Osteocyte (in vitro differentiated cells): ENCODE measurements around the gene MBOAT7. TPM values are rescaled to one million over a fixed set of nuclear protein-coding genes. Genes with fewer than 3 reads are reported as not detected.

Source experiments
- DNase-seq: peaks from one replicate; pipeline ENCODE4 v3.0.0; 2021; ENCODE audit warnings: mixed read lengths; ENCODE audit not compliant: unreplicated experiment; ENCODE audit errors: extremely low spot score
- H3K27ac Mint-ChIP-seq: one replicate; pipeline ENCODE4 v1.8.0; 2021; ENCODE audit warnings: mild to moderate bottlenecking, mixed read lengths; ENCODE audit not compliant: unreplicated experiment
- H3K27me3 Mint-ChIP-seq: one replicate; pipeline ENCODE4 v1.8.0; 2021; ENCODE audit warnings: mixed read lengths; ENCODE audit not compliant: unreplicated experiment
- H3K36me3 Mint-ChIP-seq: one replicate; pipeline ENCODE4 v1.8.0; 2021; ENCODE audit warnings: mixed read lengths; ENCODE audit not compliant: unreplicated experiment
- H3K4me1 Mint-ChIP-seq: one replicate; pipeline ENCODE4 v1.8.0; 2021; ENCODE audit warnings: mixed read lengths; ENCODE audit not compliant: unreplicated experiment
- H3K4me3 Mint-ChIP-seq: one replicate; pipeline ENCODE4 v1.8.0; 2021; ENCODE audit warnings: mild to moderate bottlenecking, moderate library complexity, mixed read lengths; ENCODE audit not compliant: unreplicated experiment
- H3K9me3 Mint-ChIP-seq: one replicate; pipeline ENCODE4 v1.8.0; 2021; ENCODE audit warnings: mixed read lengths; ENCODE audit not compliant: unreplicated experiment
- long read RNA-seq: library from polyadenylated mRNA; unstranded; transcript quantifications from one replicate; pipeline ENCODE4 v2.0.0, GENCODE V29; 2021
- total RNA-seq: library from RNA; stranded (reverse); gene quantifications from 2 replicates; pipeline ENCODE4 v1.2.1, GENCODE V29; 2021
- TF ChIP-seq, protein P1 (sequence below): fragments of 200-600 bp; sonication (generic); IDR thresholded peaks from 2 replicates; pipeline ENCODE4 v1.5.0; 2021; ENCODE audit warnings: antibody characterized with exemption, mild to moderate bottlenecking, moderate library complexity

The MBOAT7 gene, protein sequence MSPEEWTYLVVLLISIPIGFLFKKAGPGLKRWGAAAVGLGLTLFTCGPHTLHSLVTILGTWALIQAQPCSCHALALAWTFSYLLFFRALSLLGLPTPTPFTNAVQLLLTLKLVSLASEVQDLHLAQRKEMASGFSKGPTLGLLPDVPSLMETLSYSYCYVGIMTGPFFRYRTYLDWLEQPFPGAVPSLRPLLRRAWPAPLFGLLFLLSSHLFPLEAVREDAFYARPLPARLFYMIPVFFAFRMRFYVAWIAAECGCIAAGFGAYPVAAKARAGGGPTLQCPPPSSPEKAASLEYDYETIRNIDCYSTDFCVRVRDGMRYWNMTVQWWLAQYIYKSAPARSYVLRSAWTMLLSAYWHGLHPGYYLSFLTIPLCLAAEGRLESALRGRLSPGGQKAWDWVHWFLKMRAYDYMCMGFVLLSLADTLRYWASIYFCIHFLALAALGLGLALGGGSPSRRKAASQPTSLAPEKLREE
- total RNA-seq = 81.8 and 85.2 TPM in 2 replicates
- long read RNA-seq, transcript MBOAT7-212 (2 exons, 3,039 nt) = minor isoform, 11 of 42 reads
- long read RNA-seq, transcript MBOAT7-201 (8 exons, 2,529 nt) = major isoform, 13 of 42 reads
- long read RNA-seq, partial matches to known transcripts = 10 of 42 reads
- long read RNA-seq, other reads (novel, unspliced or antisense) = 8 of 42 reads

DNA sequence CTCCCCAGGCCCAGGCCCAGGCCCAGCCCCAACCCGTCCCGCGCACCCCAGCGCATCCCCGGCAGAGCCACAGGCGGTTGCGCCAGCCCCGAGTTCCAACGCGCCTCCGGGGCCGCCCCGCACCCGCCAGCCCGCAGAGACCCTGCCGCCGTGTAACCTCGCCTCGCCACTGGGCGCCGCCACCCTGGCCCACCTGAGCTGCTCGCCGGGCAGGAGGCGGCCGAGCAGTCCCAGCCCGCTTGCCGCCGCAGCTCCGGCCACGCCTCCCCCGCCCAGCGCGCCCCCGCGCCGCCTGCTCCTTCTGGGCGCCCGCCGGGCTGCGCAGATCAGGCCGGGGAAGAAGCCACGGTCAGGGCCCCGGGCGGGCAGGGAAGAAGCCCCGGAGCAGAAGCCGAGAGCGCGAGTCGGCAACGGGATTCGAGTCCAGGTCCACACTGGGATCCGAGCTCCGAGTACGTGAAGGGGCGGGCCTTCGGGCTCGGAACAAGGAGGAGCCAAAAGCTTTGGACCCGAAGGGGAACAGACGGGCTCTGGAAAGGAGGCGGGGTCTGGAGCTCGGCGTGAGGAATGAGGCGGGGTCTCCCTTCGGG is at the start of gene MBOAT7:
MBOAT7 (minus strand) TSS at position 436 of the 590 bp plus-strand sequence. CDS start 1,072 bp downstream, outside the sequence.
- H3K4me1 Mint-ChIP-seq = peaks cover 35% of the 10 kb centered on the region
- H3K9me3 Mint-ChIP-seq = no peaks in the 10 kb centered on the region
- TF ChIP-seq, protein P1, sequence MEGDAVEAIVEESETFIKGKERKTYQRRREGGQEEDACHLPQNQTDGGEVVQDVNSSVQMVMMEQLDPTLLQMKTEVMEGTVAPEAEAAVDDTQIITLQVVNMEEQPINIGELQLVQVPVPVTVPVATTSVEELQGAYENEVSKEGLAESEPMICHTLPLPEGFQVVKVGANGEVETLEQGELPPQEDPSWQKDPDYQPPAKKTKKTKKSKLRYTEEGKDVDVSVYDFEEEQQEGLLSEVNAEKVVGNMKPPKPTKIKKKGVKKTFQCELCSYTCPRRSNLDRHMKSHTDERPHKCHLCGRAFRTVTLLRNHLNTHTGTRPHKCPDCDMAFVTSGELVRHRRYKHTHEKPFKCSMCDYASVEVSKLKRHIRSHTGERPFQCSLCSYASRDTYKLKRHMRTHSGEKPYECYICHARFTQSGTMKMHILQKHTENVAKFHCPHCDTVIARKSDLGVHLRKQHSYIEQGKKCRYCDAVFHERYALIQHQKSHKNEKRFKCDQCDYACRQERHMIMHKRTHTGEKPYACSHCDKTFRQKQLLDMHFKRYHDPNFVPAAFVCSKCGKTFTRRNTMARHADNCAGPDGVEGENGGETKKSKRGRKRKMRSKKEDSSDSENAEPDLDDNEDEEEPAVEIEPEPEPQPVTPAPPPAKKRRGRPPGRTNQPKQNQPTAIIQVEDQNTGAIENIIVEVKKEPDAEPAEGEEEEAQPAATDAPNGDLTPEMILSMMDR = peak; percentile 40
- peak within 1 kb of the TSS; percentile 93 for H3K4me3 Mint-ChIP-seq
- H3K27ac Mint-ChIP-seq = peak within 1 kb of the TSS; percentile 100
- peaks cover 10% of the 10 kb centered on the region for H3K36me3 Mint-ChIP-seq
- no peak for DNase-seq
- no peaks in the 10 kb centered on the region for H3K27me3 Mint-ChIP-seq

DNA sequence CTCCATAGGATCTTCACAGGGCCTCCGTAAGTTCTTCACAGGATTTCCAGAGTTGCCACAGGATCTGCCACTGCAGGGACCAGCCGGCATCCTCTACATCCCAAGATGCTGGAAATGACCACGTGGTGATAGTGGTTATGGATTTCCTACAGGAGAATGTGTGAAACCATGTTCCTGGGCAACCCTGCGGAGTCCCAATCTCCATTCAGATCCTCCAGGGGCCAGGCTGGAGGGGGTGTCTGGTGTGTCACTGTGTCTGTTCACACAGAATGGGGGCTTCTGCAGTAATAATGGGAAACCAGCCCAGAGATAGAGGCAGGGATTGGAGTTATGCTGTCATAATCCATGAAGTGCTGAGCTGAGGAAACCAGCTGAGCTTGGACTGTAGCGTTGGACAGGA is 44.6 kb upstream of the MBOAT7 start:
- Mint-ChIP-seq H3K4me1 (peaks cover 2% of the 10 kb centered on the region), H3K9me3 (no peaks in the 10 kb centered on the region), H3K27me3 (peaks cover 38% of the 10 kb centered on the region)

DNA sequence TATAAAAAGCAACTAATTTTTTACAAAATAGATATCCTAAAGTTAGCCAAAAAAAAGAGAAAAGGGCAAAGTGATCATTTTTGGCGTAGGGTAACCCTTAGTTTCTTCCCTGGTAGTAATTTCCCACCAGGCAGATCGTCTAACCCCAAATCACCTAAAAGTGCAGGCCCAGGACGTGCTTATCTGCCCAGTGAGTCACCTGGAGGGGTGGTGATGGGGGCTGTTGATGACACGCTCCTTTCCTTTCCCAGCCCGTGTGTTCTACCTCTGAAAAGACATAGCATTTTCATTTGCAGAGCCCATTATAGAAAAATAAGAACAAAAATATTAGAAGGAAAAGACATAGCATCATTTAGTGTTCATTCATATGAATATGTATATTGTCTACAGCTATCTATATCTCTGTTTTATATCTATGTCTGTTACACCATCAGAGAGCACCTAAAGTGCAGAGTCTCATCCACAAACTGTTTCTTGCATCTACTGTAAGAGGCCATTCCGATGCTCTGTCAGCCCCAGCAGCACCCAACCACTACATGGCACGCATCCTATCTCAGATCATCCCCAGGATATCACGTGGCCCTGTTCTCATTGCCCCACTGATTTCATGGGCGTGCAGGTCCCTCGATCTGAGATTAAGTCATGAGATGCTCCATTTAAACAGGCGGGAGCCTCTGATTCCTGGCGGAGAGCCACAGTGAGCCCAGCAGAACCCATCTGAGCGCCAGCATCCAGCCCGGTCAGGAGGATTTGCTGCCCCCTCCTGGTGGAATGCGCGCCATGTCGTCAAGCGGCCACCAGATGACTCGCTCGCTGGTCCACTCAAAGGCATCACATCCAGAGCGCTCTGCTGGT is 41.9 kb upstream of the MBOAT7 start:
- DNase-seq = peak; percentile 95
- Mint-ChIP-seq H3K9me3 (no peaks in the 10 kb centered on the region), H3K36me3 (no peaks in the 10 kb centered on the region), H3K4me3 (no peak overlapping the region), H3K27ac (no peak overlapping the region), H3K27me3 (peaks cover 36% of the 10 kb centered on the region), H3K4me1 (peaks cover 2% of the 10 kb centered on the region)
- TF ChIP-seq, protein P1 = peak; percentile 98

More for the DNA sequence above, 44.6 kb upstream of the MBOAT7 start:
- Mint-ChIP-seq H3K4me3 (no peak overlapping the region), H3K36me3 (no peaks in the 10 kb centered on the region), H3K27ac (no peak overlapping the region)
- TF ChIP-seq, protein P1 = no peak
- no peak for DNase-seq

DNA sequence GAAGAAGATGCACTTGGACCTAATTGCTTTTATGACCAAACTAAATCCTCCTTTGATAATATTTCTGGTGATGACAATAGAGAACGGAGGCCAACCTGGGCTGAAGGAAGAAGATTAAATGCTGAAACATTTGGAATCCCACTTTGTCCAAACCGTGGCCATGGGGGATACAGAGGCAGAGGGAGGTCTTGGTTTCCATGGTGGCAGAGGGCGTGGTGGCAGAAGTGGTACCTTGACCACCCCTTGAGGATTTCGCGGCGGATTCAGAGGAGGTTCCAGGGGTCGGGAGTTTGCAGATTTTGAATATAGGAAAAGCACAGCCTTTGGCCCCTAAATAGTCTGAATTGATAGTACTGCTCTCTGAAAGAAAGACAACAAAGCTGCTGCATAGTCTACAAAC is 40.7 kb upstream of the MBOAT7 start:
- Mint-ChIP-seq H3K9me3 (no peaks in the 10 kb centered on the region), H3K36me3 (no peaks in the 10 kb centered on the region), H3K27me3 (peaks cover 42% of the 10 kb centered on the region), H3K4me3 (no peak overlapping the region), H3K27ac (no peak overlapping the region), H3K4me1 (peaks cover 2% of the 10 kb centered on the region)
- TF ChIP-seq, protein P1 = no peak
- DNase-seq = no peak
